NT2/D1 (cell line): ENCODE measurements around the gene TPPP3.

Source experiments
- SUZ12 ChIP-seq: IDR thresholded peaks from 2 replicates; pipeline ENCODE4 v1.6.1; 2011; ENCODE audit not compliant: insufficient read length, insufficient read depth; ENCODE audit errors: extremely low read depth
- YY1 ChIP-seq: IDR thresholded peaks from 2 replicates; pipeline ENCODE4 v1.6.1; 2011; ENCODE audit not compliant: insufficient read length, insufficient read depth
- ZNF274 ChIP-seq: IDR thresholded peaks from 2 replicates; pipeline ENCODE4 v1.6.1; 2011; ENCODE audit warnings: mild to moderate bottlenecking, low read depth, low read length

DNA sequence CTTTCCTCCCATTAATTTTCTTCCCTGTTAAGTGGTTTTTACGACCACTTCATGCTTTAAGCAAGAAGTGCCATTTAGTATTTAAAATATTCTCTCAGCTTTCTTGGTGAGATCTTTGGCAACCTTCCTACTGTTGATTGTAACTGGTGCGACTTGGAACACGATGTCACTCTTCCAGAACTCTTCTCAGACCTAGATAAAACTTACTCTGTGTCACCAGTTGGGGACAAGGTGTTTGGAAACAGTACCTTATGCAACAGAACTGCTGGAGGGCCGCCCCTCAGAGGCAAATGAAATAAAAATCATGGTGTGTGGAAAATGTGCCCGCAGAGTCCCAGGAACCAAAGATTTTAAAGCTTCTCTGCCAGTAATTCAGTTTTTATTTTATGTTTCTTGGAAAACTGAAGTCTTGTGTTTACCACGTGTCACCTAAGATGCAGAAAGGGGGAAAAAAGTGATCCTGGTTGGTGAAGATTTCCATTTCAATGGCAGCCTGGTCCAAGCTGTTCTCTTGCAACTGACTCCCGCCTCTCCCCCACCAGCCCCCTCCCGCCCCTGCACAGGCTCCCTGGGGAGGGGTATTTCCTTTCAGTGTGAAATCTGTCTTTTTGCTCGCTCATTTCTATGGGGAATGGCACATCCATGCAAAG is 30.4 kb upstream of the TPPP3 start:
- TF ChIP-seq YY1 (no peak), SUZ12 (no peak), ZNF274 (no peak)
